GM19468 (cell line): ENCODE measurements around the gene C1orf21.

ENCODE experiments used
- ATAC-seq: cut with Tn5 transposase; IDR thresholded peaks from one replicate; pipeline ENCODE4 v1.9.1; 2021; ENCODE audit warnings: mild to moderate bottlenecking, moderate library complexity, moderate number of reproducible peaks; ENCODE audit not compliant: unreplicated experiment; ENCODE audit errors: extremely low read depth

C1orf21 gene

DNA sequence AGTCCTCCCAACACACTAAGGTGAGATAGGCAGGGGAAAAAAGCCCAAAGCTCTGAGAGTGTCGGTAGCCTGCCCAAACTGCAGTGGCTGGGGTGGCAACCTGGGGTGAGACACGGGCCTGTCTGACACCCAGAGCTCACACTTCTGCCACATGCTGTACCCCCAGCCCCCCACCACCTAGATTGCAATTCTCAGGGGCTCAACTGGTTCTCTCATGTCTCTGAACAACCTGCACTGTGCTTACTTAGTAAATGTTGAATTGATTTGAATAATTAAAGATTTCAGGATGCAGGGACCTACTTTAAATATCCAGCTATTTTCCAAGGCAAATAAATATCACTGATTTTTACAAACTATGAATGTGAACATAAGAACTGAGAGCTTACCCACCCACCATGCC lies 252.4 kb downstream of the C1orf21 start:
- ATAC-seq: no peak

- no peak for ATAC-seq
Measured at GRCh38 chr1:184640505-184640904, 253.7 kb downstream of the C1orf21 start.

DNA sequence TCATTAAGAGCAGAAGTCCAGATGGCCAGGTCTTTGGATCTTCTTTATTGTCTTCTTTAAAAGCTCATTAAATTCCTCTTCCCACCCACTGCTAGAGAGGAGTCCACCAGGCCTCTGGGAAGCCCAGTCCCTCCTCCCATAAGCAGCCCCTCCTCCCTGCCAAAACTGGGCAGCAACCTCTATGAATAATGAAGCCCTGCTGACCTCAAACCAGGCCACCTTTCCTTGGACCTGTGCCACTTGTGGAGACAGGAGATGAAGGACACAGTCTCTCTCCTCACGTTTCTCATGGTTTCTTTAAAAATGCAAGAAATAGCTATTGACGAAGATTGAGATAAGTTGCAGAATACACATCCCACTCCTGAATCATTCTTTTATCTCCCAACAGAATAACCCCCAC lies 255.1 kb downstream of the C1orf21 start:
- ATAC-seq: no peak

DNA sequence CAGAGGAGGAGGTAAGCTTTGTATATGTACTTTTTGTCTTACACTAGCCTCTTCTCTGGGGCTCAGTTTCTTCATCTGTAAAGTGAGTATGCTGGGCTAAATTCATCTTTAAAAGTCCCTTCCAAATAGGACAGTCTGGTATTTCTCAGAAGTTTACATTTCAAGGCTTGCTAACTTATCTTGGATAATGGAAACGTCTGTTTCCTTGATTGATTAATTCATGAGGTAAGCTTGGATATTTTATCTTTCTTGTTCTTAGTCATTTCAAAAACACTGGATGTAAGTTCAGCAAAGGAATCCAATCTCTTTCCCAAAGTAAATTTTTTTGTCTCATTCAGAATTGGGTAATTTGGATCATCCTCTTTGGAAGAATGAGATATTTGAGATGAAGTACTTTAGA lies 256.8 kb downstream of the C1orf21 start:
- ATAC-seq: no peak

- ATAC-seq: no peak
Measured at GRCh38 chr1:184644771-184645170, 257.9 kb downstream of the C1orf21 start.

DNA sequence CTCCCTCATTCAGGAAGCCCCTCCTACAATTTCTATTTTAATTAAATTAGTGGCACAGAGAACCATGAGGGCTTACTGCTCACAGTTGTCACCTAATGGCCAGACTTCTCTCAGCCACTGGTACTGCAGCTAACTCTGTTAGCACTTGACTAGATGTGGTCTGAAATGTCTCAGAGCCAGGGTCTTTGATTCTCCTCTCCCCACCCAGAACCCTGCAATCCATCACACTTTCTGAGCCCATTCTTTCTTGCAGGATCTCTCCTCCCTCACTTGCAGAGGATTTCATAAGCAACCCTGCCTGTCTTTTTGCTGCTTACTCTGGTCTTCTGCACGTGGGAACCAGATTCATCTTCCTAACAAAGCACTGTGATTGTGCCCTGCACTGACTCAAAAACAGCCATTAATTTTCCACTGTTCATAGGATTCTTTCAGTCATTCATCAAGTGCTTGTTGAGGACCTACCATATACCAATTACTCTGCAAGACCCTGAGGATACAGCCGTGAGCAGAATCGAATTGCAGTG lies 259.4 kb downstream of the C1orf21 start:
- ATAC-seq: no peak

GRCh38 chr1:184646824-184647223 lies 260.0 kb downstream of the C1orf21 start:
- ATAC-seq: no peak

- no peak for ATAC-seq
Measured at GRCh38 chr1:184647471-184647870, 260.6 kb downstream of the C1orf21 start.

DNA sequence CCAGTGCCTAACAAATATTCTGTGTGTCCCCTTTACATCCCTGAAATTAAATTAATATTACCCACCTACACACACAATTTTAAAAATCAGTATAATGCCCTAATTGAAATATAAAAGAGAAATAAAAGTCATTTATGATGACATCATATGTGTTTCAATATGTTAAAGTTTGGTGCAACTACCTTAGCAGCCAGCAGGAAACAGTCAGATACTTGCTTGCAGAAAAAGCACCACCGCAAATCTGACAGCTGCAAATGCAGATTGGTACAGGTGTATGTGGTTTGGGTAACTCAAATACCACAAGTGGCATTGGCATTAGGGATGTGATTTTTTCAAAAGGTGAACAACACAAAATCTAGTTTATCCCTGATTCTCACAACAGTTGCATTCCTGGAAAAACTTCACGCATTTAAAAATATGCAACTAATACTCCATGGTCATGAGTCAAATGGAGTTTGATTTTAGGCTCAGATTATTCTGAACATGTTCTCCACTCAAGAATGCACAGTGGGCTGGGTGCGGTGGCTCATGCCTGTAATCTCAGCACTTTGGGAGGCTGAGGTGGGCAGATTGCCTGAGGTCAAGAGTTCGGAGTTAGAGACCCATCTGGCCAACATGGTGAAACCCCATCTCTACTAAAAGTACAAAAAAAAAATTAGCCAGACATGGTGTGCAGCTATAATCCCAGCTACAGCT lies 261.5 kb downstream of the C1orf21 start:
- ATAC-seq: no peak

GRCh38 chr1:184648856-184649201 lies 262.0 kb downstream of the C1orf21 start:
- no peak for ATAC-seq

- ATAC-seq: peak; percentile 59
Measured at GRCh38 chr1:184649451-184649888, 262.6 kb downstream of the C1orf21 start.

DNA sequence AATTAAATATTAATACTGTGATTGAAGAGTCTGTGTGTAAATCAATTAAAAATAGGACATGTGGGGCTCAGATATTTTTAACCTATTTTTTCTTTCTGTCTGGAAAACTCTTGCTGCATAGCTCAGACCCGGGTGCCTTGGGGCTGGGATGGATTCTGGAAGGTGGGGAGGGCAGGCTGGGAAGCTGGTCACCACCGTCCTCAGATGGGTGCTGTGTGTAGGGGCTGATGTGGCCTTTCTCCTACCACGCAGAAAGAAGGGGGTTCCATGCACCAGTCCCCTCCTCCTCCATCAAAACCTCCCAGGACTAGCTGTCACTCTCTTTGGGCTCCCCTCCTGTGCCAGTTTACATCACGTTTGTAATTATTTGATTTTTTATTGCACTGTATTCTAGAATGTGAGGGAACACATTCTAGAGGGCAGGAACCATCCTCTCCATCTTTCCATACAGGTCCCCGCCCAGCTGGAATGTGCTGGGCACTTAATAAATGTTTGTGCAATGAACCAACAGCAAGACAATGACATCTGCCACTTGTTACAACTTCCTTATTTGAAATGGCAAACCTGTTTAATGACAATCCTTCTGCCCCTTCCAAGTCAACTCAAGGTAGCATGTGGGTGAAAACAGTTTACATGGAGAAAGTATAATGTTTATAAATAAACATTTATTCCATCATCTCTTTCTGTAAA lies 263.5 kb downstream of the C1orf21 start:
- no peak for ATAC-seq

GRCh38 chr1:184655185-184655584 lies 268.4 kb downstream of the C1orf21 start:
- no peak for ATAC-seq

GRCh38 chr1:184656221-184656620 lies 269.4 kb downstream of the C1orf21 start:
- ATAC-seq: no peak

DNA sequence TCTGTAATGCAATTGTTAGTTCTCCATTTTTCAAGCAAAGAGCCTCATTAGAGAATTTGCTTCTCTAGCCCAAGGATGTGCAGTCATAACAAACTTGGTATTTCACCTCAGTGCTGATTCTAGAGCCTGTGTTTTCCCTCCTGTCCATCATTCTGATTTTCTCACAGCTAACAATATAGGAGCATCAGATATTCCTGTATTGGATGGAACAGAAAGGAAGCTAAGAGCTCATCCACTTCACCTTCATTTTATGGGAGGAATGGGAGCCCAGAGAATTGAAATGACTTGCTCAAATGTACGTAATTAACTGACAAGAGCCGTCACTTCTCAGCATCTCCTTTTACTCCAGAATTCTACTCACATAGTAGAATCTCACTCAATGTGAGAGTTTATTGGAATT lies 271.2 kb downstream of the C1orf21 start:
- no peak for ATAC-seq

DNA sequence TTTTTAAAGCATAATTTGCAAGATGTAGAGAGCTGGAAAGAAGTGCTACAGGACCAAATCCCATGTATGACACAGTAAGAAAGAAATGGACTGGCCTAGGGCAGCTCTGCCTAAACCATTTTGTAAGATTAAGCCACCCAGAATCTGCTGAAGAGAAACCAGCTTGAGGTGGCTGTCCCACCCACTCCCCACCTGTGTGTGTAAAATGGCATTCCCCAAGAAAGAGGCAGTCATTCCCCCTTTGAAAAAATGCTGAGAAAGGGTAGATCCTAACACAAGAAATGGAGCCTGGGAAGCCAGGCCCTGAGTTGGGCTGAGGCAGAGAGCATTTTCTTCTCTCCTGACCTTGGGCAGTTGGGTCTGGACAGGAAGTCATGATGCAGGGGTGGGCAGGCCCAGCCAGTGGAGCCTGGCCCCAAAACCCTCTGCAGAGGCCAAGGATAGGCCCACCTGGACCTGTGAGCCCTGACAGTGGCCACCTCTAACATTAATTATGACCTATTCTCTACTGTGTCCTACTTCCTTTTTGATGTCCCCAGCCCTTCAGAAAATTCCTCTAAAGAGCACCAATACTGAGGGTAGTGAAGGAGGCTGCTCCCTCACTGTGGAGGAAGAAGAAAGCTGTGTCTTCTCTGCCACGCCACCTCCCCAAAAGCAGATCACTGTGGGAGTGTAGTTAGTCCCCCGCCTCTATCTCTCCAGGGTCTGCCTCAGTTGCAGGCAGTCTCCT lies 273.8 kb downstream of the C1orf21 start:
- ATAC-seq: no peak

GRCh38 chr1:184661801-184662200 lies 275.0 kb downstream of the C1orf21 start:
- ATAC-seq: no peak

- no peak for ATAC-seq
Measured at GRCh38 chr1:184664042-184664660, 277.3 kb downstream of the C1orf21 start.

DNA sequence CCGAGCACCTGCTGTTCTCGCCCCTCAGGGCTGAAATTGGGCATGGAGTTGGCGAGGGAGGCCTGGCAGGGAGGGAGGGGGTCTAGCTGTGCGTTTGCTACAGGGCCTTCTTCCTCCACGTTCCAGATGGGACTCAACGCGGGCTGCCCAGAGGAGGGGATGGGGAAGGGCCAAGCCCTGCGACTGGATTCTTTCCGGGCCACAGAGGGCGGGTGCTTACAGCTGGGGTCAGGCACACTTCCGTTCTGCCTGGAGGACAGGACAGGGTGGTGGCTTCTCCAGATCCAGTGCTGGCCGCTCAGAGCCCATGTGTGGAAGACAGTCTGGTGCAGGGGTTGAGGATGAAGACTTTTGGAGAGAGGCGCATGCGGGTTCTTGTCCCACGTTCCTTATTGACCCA lies 277.8 kb downstream of the C1orf21 start:
- ATAC-seq: no peak

DNA sequence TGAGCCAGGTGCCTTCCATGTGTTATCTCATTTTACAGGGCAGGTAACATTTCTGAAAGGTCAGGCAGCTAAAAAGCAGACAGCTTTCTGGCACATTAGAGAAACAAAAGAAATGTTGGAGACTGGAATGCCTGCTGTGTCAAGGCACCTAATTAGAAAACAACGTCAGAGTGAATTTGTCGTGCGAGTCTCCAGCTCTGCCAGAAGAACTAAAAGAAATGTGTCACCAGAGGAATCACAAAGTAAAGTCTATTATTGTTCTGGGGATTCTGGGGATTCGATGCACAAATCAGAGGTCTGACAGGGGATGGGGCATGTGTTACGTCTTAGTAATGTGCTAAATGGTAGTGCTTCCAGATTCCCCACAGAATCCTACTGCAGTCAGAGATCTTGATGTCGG lies 278.5 kb downstream of the C1orf21 start:
- ATAC-seq: no peak

GRCh38 chr1:184669391-184669790 lies 282.6 kb downstream of the C1orf21 start:
- no peak for ATAC-seq
